Measurements from ENCODE around the gene EXOC4. TPM values are rescaled to one million over a fixed set of nuclear protein-coding genes. Genes with fewer than 3 reads are reported as not detected.

Gene EXOC4
- total and polyA plus RNA-seq, 2 donors (not counting 1 experiment from before 2014, with no cell fraction given), result 79.6 to 158 TPM

GRCh38 chr7:134089446-134089845 is 836.6 kb downstream of the EXOC4 start:
- Histone ChIP-seq H3K4me1 (ENCODE audit: control insufficient read depth, extremely low read depth, insufficient read depth, low read length) (no peaks in the 10 kb centered on the region), H3K9ac (ENCODE audit: insufficient read depth, low read length) (no peak overlapping the region), H3K36me3 (ENCODE audit: control insufficient read depth, insufficient read depth, low read length) (no peaks in the 10 kb centered on the region)

GRCh38 chr7:134098072-134098471 is 845.2 kb downstream of the EXOC4 start:
- no peaks in the 10 kb centered on the region for H4K20me1 ChIP-seq (ENCODE audit: control insufficient read depth, extremely low read depth, insufficient read depth, low read length)
- no peak for DNase-seq (ENCODE audit: low read depth in 2 of 2)
- H3K9me3 ChIP-seq (ENCODE audit: control insufficient read depth, insufficient read depth, low read depth, low read length), result no peaks in the 10 kb centered on the region
- no peaks in the 10 kb centered on the region for H3K79me2 ChIP-seq (ENCODE audit: control insufficient read depth, insufficient read depth, low read length)
- no peak overlapping the region for H3K27ac ChIP-seq (ENCODE audit: insufficient read depth, low read length)
- no peak overlapping the region for H3K4me2 ChIP-seq (ENCODE audit: extremely low read depth, insufficient read depth, low read length)
- no peak overlapping the region for H3K9ac ChIP-seq (ENCODE audit: insufficient read depth, low read length)
- no peaks in the 10 kb centered on the region for H3K36me3 ChIP-seq (ENCODE audit: control insufficient read depth, insufficient read depth, low read length)
- TF ChIP-seq CTCF (conservative IDR thresholded peaks at IDR 0.05 in 1 of 2, IDR thresholded peaks at IDR 0.05 in 1 of 2; ENCODE audit: low read depth in 1 of 2, low read length in 2 of 2) (no peak), EZH2 (IDR thresholded peaks at IDR 0.05; ENCODE audit: low read length, missing control alignments) (no peak)
- no peaks in the 10 kb centered on the region for H3K27me3 ChIP-seq (ENCODE audit: control insufficient read depth, insufficient read depth, low read length)
- no peak overlapping the region for H2AFZ ChIP-seq (ENCODE audit: low read length)
- H3K4me1 ChIP-seq (ENCODE audit: control insufficient read depth, extremely low read depth, insufficient read depth, low read length), result no peaks in the 10 kb centered on the region
- H3K4me3 ChIP-seq (replicated peaks in 1 of 4; ENCODE audit: control extremely low read depth in 1 of 4, insufficient read depth in 1 of 4, low read depth in 3 of 4, low read length in 4 of 4), result no peak overlapping the region

More at GRCh38 chr7:134089446-134089845, 836.6 kb downstream of the EXOC4 start:
- Histone ChIP-seq H3K4me3 (replicated peaks in 1 of 4; ENCODE audit: control extremely low read depth in 1 of 4, insufficient read depth in 1 of 4, low read depth in 3 of 4, low read length in 4 of 4) (no peak overlapping the region), H3K27me3 (ENCODE audit: control insufficient read depth, insufficient read depth, low read length) (no peaks in the 10 kb centered on the region), H3K4me2 (ENCODE audit: extremely low read depth, insufficient read depth, low read length) (no peak overlapping the region), H3K27ac (ENCODE audit: insufficient read depth, low read length) (no peak overlapping the region), H3K79me2 (ENCODE audit: control insufficient read depth, insufficient read depth, low read length) (no peaks in the 10 kb centered on the region), H2AFZ (ENCODE audit: low read length) (no peak overlapping the region), H3K9me3 (ENCODE audit: control insufficient read depth, insufficient read depth, low read depth, low read length) (no peaks in the 10 kb centered on the region), H4K20me1 (ENCODE audit: control insufficient read depth, extremely low read depth, insufficient read depth, low read length) (no peaks in the 10 kb centered on the region)
- no peak for TF ChIP-seq EZH2 (IDR thresholded peaks at IDR 0.05; ENCODE audit: low read length, missing control alignments)
- no peak for TF ChIP-seq CTCF (conservative IDR thresholded peaks at IDR 0.05 in 1 of 2, IDR thresholded peaks at IDR 0.05 in 1 of 2; ENCODE audit: low read depth in 1 of 2, low read length in 2 of 2)
- DNase-seq (ENCODE audit: low read depth in 2 of 2), result no peak

GRCh38 chr7:134101716-134102115 is 848.8 kb downstream of the EXOC4 start:
- Histone ChIP-seq H3K27ac (ENCODE audit: insufficient read depth, low read length) (no peak overlapping the region), H2AFZ (ENCODE audit: low read length) (no peak overlapping the region), H3K4me1 (ENCODE audit: control insufficient read depth, extremely low read depth, insufficient read depth, low read length) (no peaks in the 10 kb centered on the region), H3K79me2 (ENCODE audit: control insufficient read depth, insufficient read depth, low read length) (no peaks in the 10 kb centered on the region), H3K36me3 (ENCODE audit: control insufficient read depth, insufficient read depth, low read length) (no peaks in the 10 kb centered on the region), H3K9ac (ENCODE audit: insufficient read depth, low read length) (no peak overlapping the region), H3K27me3 (ENCODE audit: control insufficient read depth, insufficient read depth, low read length) (no peaks in the 10 kb centered on the region), H4K20me1 (ENCODE audit: control insufficient read depth, extremely low read depth, insufficient read depth, low read length) (no peaks in the 10 kb centered on the region), H3K9me3 (ENCODE audit: control insufficient read depth, insufficient read depth, low read depth, low read length) (no peaks in the 10 kb centered on the region), H3K4me3 (replicated peaks in 1 of 4; ENCODE audit: control extremely low read depth in 1 of 4, insufficient read depth in 1 of 4, low read depth in 3 of 4, low read length in 4 of 4) (no peak overlapping the region), H3K4me2 (ENCODE audit: extremely low read depth, insufficient read depth, low read length) (no peak overlapping the region)
- no peak for TF ChIP-seq CTCF (conservative IDR thresholded peaks at IDR 0.05 in 1 of 2, IDR thresholded peaks at IDR 0.05 in 1 of 2; ENCODE audit: low read depth in 1 of 2, low read length in 2 of 2)
- DNase-seq (ENCODE audit: low read depth in 2 of 2), result no peak

Measured in fibroblast of lung (primary cell).